ENCODE measurements around the gene CCND2. TPM values are rescaled to one million over a fixed set of nuclear protein-coding genes. Genes with fewer than 3 reads are reported as not detected.

CCND2 gene
- total RNA-seq, 1 donor from 2014 or later = 283 TPM

DNA sequence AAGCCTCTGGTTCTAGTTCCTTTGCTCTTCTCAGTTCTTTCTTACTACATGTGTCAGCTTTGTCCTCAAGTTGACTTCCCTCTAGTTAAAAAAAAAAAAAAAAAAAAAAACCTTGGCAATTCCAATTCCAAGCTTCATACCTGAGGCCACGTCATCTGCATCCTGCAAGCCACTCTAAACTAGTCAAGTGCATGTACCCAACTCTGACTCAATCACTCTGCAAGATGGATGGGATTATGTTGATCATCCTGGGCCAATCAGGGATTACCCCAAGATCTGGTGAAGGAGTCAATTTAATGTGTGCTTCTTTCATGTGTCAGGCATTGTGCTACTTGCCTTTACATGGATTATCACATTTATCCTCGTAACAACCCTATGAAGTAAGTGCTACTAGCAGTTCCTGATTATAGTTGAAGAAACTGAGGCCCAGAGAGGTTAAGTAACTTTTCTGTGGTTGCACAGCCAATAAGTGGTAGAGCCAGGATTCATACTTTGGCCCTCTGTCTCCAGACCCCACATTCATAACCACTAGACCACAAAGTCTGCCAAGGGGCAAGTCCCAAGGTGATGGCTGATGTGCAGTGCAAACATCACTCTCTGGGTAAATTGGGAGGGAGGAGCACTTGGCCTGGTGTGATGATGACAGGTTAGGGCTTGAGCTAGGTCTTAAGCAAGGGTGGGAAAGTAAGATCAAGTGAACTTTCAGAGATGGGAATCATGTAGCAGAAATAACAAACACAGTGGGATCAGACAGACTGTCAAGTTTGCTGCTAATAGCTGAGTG, 17.3 kb upstream of the CCND2 start:
- Histone ChIP-seq H3K36me3 (no peaks in the 10 kb centered on the region), H3K4me3 (no peak overlapping the region), H3K4me1 (peaks cover 17% of the 10 kb centered on the region), H3K9me3 (replicated peaks) (peaks cover 19% of the 10 kb centered on the region), H3K27me3 (ENCODE audit: low read depth) (no peaks in the 10 kb centered on the region), H3K27ac (replicated peaks) (no peak overlapping the region)
- no peak for DNase-seq
- intact Hi-C loops (cut with micrococcal nuclease) = no loop called here
- no peak for TF ChIP-seq CTCF (IDR thresholded peaks at IDR 0.05; ENCODE audit: borderline replicate concordance)

DNA sequence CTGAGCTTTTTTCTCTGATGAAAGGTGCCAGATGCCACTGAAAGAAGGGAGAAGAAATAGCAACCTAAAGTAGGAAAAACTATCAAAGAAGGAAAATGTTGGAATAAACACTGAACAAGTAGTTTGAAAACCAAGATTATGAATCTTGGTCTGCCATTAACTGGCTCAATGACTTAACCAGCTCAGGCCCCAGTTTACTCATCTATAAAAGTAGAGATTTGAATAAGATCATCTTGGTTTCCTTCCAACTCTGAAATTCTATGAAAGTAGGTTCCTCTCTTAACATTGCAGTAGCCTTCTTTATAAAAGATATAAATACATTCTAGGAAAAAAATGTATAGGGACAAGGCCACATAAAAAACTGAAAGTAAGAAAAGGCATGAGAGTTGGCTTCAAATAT, 16.1 kb upstream of the CCND2 start:
- no peak for TF ChIP-seq CTCF (IDR thresholded peaks at IDR 0.05; ENCODE audit: borderline replicate concordance)
- H3K27me3 ChIP-seq (ENCODE audit: low read depth) = no peaks in the 10 kb centered on the region
- H3K27ac ChIP-seq (replicated peaks) = no peak overlapping the region
- peaks cover 9% of the 10 kb centered on the region for H3K4me1 ChIP-seq
- H3K36me3 ChIP-seq = no peaks in the 10 kb centered on the region
- H3K9me3 ChIP-seq (replicated peaks) = peaks cover 19% of the 10 kb centered on the region
- intact Hi-C loops (cut with micrococcal nuclease) = no loop called here
- DNase-seq = no peak
- H3K4me3 ChIP-seq = no peak overlapping the region

DNA sequence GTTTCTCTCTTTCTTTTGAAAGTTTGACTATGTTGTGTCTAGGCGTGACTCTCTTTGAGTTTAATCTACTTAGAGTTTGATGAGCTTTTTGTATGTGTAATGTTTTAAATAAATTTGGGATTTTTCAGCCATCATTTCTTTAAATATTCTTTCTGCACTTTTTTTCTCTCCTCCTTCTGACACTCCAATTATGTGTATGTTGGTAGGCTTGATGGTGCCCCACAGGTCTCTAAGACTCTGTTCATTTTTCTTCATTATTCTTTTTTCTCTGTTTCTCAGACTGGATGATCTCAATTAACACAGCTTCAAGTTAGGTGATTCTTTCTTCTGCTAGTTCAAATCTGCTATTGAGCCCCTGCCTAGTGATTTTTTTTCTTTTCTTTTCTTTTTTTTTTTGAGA, 14.5 kb upstream of the CCND2 start:
- no peak for DNase-seq
- Histone ChIP-seq H3K4me1 (no peaks in the 10 kb centered on the region), H3K27me3 (ENCODE audit: low read depth) (no peaks in the 10 kb centered on the region), H3K4me3 (no peak overlapping the region), H3K27ac (replicated peaks) (no peak overlapping the region), H3K9me3 (replicated peaks) (peaks cover 19% of the 10 kb centered on the region), H3K36me3 (no peaks in the 10 kb centered on the region)
- intact Hi-C loops (cut with micrococcal nuclease) = no loop called here
- TF ChIP-seq CTCF (IDR thresholded peaks at IDR 0.05; ENCODE audit: borderline replicate concordance) = no peak

- no peak for DNase-seq
- intact Hi-C loops (cut with micrococcal nuclease) = no loop called here
- no peak overlapping the region for H3K4me3 ChIP-seq
- no peaks in the 10 kb centered on the region for H3K4me1 ChIP-seq
- no peak for TF ChIP-seq CTCF (IDR thresholded peaks at IDR 0.05; ENCODE audit: borderline replicate concordance)
- no peaks in the 10 kb centered on the region for H3K27me3 ChIP-seq (ENCODE audit: low read depth)
- no peaks in the 10 kb centered on the region for H3K36me3 ChIP-seq
- H3K27ac ChIP-seq (replicated peaks) = no peak overlapping the region
- peaks cover 19% of the 10 kb centered on the region for H3K9me3 ChIP-seq (replicated peaks)
These were observed 11.9 kb upstream of the CCND2 start for GRCh38 chr12:4261655-4262054.

DNA sequence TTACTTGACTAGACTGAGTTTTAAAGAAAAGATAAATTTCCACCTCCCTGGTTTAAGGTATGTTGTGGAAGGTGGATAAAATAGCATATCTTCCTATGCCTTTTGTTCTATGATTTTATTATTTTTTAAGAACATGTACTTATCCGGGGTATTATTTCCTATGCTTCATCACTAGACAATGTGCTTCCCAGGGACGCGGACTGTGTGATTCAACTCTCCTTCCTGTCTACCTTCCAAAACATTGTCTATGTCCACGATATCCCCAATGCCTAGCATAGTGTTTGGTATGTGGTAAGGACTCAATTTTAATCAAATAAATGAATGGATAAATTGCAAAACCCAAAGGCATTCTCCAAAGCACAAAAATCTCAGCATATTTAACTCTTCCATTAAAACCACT, 8.3 kb upstream of the CCND2 start:
- no peak for DNase-seq
- Histone ChIP-seq H3K27me3 (ENCODE audit: low read depth) (peaks cover 23% of the 10 kb centered on the region), H3K27ac (replicated peaks) (no peak overlapping the region), H3K36me3 (no peaks in the 10 kb centered on the region), H3K9me3 (replicated peaks) (no peaks in the 10 kb centered on the region), H3K4me1 (peaks cover 18% of the 10 kb centered on the region), H3K4me3 (no peak overlapping the region)
- intact Hi-C loops (cut with micrococcal nuclease) = no loop called here
- TF ChIP-seq CTCF (IDR thresholded peaks at IDR 0.05; ENCODE audit: borderline replicate concordance) = no peak

All from left ventricle myocardium inferior (tissue), 1 donor.